Spleen (tissue), 11 donors: ENCODE measurements around the gene GFER. TPM values are rescaled to one million over a fixed set of nuclear protein-coding genes. Genes with fewer than 3 reads are reported as not detected.
A peak's percentile ranks its signal among the peaks of the same experiment; 100 is the strongest.

Experiments
- DNase-seq: peaks from one replicate; pipeline ENCODE4 v3.0.0-alpha.2; 2020
- H3K27ac ChIP-seq, 8 donors: fragments of 200-600 bp; sonication (generic) in 7 of 8; 1 replicate in 4 of 8; 2 replicates in 4 of 8; pipeline versions ENCODE4 v1.5.0 to v1.8.0; 2016 to 2021; ENCODE audit warnings: inconsistent platforms in 4 of 8, mild to moderate bottlenecking in 4 of 8, moderate library complexity in 1 of 8
- H3K27me3 ChIP-seq, 7 donors: fragments of 200-600 bp; sonication (generic) in 6 of 7; replicated peaks in 1 of 7; 1 replicate in 4 of 7; 2 replicates in 3 of 7; pipeline versions ENCODE4 v1.5.0 to v1.8.0; 2016 to 2021; ENCODE audit warnings: inconsistent platforms in 3 of 7, mild to moderate bottlenecking in 1 of 7
- H3K36me3 ChIP-seq, 6 donors: fragments of 200-600 bp; sonication (generic) in 5 of 6; 1 replicate in 4 of 6; 2 replicates in 2 of 6; pipeline versions ENCODE4 v1.5.0 to v1.8.0; 2016 to 2021; ENCODE audit warnings: inconsistent platforms in 2 of 6
- H3K4me1 ChIP-seq, 6 donors: fragments of 200-600 bp; sonication (generic) in 5 of 6; 1 replicate in 3 of 6; 2 replicates in 3 of 6; pipeline versions ENCODE4 v1.5.0 to v1.8.0; 2016 to 2021; ENCODE audit warnings: inconsistent platforms in 3 of 6
- H3K4me3 ChIP-seq, 8 donors: fragments of 200-600 bp; sonication (generic) in 7 of 8; 1 replicate in 4 of 8; 2 replicates in 4 of 8; pipeline versions ENCODE4 v1.5.0 to v1.8.0; 2016 to 2021; ENCODE audit warnings: inconsistent platforms in 4 of 8, mild to moderate bottlenecking in 4 of 8, moderate library complexity in 2 of 8
- H3K9me3 ChIP-seq, 8 donors: fragments of 200-600 bp; sonication (generic) in 7 of 8; 1 replicate in 4 of 8; 2 replicates in 4 of 8; pipeline versions ENCODE4 v1.5.0 to v1.8.0; 2016 to 2021; ENCODE audit warnings: inconsistent platforms in 4 of 8
- POLR2A ChIP-seq, 3 donors: fragments of 450-650 bp; IDR thresholded peaks; one replicate each; pipeline ENCODE4 v1.5.1; 2017; ENCODE audit warnings: antibody characterized with exemption in 3 of 3, mild to moderate bottlenecking in 1 of 3
- POLR2AphosphoS5 ChIP-seq, 3 donors: sonication (generic); formaldehyde crosslinking; IDR thresholded peaks; one replicate each; pipeline ENCODE4 v1.5.1; 2017; ENCODE audit warnings: antibody characterized with exemption in 3 of 3
- WGBS, 5 donors: extraction: QIAGEN DNeasy Blood & Tissue Kit in 3 of 5; methylation state at CpG; one replicate each; pipeline versions ENCODE4 v1.1.5 to v1.1.7; 2013 to 2018; 5-methylcytosine and 5-hydroxymethylcytosine counted together
- intact Hi-C: fragments of 100-400 bp; cut with DNase I; formaldehyde crosslinking; loops from one replicate; pipeline ENCODE4 v1.15.0; 2023; ENCODE audit warnings: low total_unique reads
- polyA plus RNA-seq, 3 donors: library from polyadenylated mRNA; stranded (reverse); fragments of 200-250 nt; gene quantifications; one replicate each; pipeline ENCODE4 v1.2.1, GENCODE V29; 2013
- total RNA-seq, 7 donors: library from RNA; depleted of rRNA in 3 of 7; stranded (reverse); fragments of >200 nt in 3 of 7; fragmentation: NEBNext Ultra II Directional in 4 of 7; extraction: Animal tissue kit (Norgen Biotek cat#: 25700) in 4 of 7; gene quantifications; one replicate each; pipeline versions ENCODE4 v1.1.0 to v1.2.1, GENCODE V29; 2016 to 2021
- TF ChIP-seq, protein P1 (sequence below), 11 experiments: fragments of 200-600 bp in 7 of 11; fragments of 450-650 bp in 4 of 11; sonication (generic) in 4 of 11; IDR thresholded peaks in 8 of 11; conservative IDR thresholded peaks in 3 of 11; 1 replicate in 7 of 11; 2 replicates in 4 of 11; pipeline versions ENCODE4 v1.4.0 to v1.8.0; 2016 to 2021; ENCODE audit warnings: antibody characterized with exemption in 11 of 11, inconsistent platforms in 4 of 11, mild to moderate bottlenecking in 1 of 11
- donor health status: healthy with polysubstance abuse.
- donor health status: DM: no; HTN: no; CAD: no; lungs with moderate emphysema.
- donor health status: DM: no; HTN: no; CAD: no.
- donor health status: Bipolar disorder and iron deficiency.
- donor health status: healthy.
- donor health status: DM: no; HTN: no; CAD: no.
- donor health status: DM: yes; HTN: yes; CAD: no.

The GFER gene
- total and polyA plus RNA-seq, 10 donors: 9.6 to 36.0 (median 22.8) TPM

DNA sequence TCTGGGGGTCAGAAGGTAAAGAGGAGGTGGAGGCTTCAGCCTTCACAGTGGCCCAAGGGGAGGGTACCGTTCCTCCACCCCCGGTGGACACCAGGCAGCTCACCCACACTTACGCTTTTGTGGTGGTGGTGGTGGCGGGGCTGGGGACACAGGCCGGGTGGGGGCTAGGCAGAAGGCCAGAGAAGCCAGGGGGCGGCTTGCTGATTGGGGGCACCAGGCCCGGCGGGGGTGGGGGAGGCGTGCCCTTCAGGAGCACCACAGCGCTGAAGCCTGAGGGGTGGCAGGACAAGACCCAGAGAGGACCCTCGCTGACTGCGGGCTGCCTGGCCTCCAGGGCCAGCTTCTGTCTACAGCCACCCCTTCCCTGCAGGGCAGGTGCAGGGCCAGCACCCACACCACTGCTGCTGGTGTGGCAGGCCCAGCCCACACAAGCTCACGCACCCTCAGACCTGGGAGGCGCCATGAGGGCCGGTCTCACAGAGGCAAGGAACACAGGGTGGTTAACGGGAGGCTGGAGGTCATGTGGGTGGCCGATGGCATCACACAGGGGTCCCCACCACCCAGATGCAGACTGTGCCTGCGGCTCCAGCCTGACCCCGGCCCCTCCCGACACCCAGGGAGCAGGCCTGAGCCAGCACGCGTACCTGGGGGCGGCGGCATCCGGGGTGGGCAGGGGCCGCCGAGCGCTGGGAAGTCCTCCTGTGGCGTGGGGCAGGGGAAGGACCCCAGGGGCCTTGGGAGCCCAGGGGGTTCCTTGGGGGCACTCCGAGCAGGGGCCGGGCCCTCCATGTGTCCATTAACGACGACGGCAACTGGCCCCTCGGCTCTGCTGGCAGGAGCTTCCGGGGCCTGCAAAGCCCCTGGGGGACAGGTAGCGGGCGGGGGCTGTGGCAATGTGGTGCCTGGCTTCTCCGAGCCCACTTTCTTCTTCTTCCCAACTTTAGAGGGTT, 15.1 kb downstream of the GFER start:
- Histone ChIP-seq H3K27ac (peak overlapping the region in 3 of 8 donors; percentile 20 to 31 (median 27)), H3K36me3 (peaks cover 5 to 77% (median 69%) of the 10 kb centered on the region in 6 donors), H3K4me1 (peaks cover 7 to 27% (median 11%) of the 10 kb centered on the region in 6 donors), H3K27me3 (no peaks in the 10 kb centered on the region), H3K9me3 (no peaks in the 10 kb centered on the region), H3K4me3 (no peak overlapping the region)
- peak; percentile 72 for DNase-seq
- no peak for TF ChIP-seq POLR2A (IDR thresholded peaks at IDR 0.05)
- peak in 1 of 3 donors; percentile 8 for TF ChIP-seq POLR2AphosphoS5 (IDR thresholded peaks at IDR 0.05)
- WGBS, 5 donors: 91 to 97% (median 91%) methylated on average over 26 to 39 of the region's 39 CpGs
- intact Hi-C loops: no loop called here

DNA sequence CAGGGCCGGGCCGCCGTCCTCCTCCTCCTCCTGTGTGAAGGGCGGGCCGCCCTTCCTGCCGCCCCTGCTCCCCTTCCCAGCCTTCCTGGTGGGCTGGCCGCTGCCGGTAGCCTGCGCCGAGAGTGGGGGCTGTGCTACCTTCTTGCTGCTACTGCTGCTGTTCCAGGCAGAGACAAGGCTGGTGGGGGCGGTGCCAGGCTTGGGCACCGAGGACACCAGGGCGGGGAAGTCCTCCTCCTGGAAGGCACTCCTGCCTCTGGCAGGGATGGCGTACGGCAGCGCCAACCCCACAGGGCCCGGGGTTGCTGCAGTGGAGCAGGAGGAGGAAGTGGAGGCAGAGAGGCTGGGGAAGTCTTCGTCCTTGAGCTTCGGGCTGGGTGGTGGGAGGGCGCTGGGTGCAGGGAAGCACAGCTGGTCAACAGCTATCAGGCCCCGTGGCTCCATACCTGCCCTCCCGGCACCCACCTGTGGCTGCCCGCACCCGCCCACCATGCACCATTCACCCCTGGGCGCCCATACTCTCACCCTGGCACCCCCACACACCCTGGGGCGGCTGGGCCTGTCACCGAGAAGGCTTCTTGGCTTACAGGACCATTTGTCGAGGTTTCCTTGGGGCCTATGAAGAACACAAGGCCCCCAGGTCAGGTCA, 16.0 kb downstream of the GFER start:
- TF ChIP-seq, protein P1, sequence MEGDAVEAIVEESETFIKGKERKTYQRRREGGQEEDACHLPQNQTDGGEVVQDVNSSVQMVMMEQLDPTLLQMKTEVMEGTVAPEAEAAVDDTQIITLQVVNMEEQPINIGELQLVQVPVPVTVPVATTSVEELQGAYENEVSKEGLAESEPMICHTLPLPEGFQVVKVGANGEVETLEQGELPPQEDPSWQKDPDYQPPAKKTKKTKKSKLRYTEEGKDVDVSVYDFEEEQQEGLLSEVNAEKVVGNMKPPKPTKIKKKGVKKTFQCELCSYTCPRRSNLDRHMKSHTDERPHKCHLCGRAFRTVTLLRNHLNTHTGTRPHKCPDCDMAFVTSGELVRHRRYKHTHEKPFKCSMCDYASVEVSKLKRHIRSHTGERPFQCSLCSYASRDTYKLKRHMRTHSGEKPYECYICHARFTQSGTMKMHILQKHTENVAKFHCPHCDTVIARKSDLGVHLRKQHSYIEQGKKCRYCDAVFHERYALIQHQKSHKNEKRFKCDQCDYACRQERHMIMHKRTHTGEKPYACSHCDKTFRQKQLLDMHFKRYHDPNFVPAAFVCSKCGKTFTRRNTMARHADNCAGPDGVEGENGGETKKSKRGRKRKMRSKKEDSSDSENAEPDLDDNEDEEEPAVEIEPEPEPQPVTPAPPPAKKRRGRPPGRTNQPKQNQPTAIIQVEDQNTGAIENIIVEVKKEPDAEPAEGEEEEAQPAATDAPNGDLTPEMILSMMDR (IDR thresholded peaks at IDR 0.05 in 8 of 11, conservative IDR thresholded peaks at IDR 0.05 in 3 of 11): no peak
- TF ChIP-seq POLR2A (IDR thresholded peaks at IDR 0.05) (no peak), POLR2AphosphoS5 (IDR thresholded peaks at IDR 0.05) (peak in 2 of 3 donors; percentile 48 to 50)
- H3K4me1 ChIP-seq: peaks cover 16 to 35% (median 19%) of the 10 kb centered on the region in 6 donors
- H3K27me3 ChIP-seq: no peaks in the 10 kb centered on the region
- no peaks in the 10 kb centered on the region for H3K9me3 ChIP-seq
- peak; percentile 78 for DNase-seq
- H3K27ac ChIP-seq: peak overlapping the region in 3 of 8 donors; percentile 20 to 31 (median 27)
- peaks cover 5 to 82% (median 69%) of the 10 kb centered on the region in 6 donors for H3K36me3 ChIP-seq
- no peak overlapping the region for H3K4me3 ChIP-seq
- WGBS, 5 donors: 73 to 90% (median 80%) methylated on average over 19 to 28 of the region's 28 CpGs
- intact Hi-C loops: no loop called here

DNA sequence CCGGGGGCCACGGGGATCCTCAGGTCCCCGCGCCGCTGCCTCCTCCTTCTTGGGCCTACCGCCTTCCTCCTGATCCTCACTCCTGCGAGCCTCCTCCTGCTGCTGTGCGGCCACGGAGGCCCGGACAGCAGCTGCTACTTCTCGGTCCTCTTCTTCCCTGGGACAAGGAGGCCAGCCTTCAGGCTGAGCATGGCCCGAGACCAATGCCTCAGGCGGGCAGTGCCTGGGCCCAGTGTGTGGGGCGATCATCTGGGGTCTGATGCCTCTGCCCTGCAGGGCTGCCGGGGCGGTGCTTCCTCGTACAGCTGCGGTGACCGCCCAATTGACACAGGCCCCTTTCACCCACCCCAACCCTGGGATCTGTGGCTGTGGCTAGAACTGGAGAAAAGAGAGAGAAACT, 17.0 kb downstream of the GFER start:
- peaks cover 26 to 46% (median 30%) of the 10 kb centered on the region in 6 donors for H3K4me1 ChIP-seq
- H3K27ac ChIP-seq: no peak overlapping the region
- peaks cover 5 to 86% (median 69%) of the 10 kb centered on the region in 6 donors for H3K36me3 ChIP-seq
- no peak for TF ChIP-seq POLR2A (IDR thresholded peaks at IDR 0.05)
- TF ChIP-seq, protein P1 (IDR thresholded peaks at IDR 0.05 in 8 of 11, conservative IDR thresholded peaks at IDR 0.05 in 3 of 11): no peak
- peak in 1 of 3 donors; percentile 6 for TF ChIP-seq POLR2AphosphoS5 (IDR thresholded peaks at IDR 0.05)
- no peaks in the 10 kb centered on the region for H3K9me3 ChIP-seq
- 92 to 99% (median 95%) methylated on average over 10 to 19 of the region's 19 CpGs for WGBS, 5 donors
- DNase-seq: no peak
- no peaks in the 10 kb centered on the region for H3K27me3 ChIP-seq
- H3K4me3 ChIP-seq: no peak overlapping the region
- intact Hi-C loops: no loop called here

DNA sequence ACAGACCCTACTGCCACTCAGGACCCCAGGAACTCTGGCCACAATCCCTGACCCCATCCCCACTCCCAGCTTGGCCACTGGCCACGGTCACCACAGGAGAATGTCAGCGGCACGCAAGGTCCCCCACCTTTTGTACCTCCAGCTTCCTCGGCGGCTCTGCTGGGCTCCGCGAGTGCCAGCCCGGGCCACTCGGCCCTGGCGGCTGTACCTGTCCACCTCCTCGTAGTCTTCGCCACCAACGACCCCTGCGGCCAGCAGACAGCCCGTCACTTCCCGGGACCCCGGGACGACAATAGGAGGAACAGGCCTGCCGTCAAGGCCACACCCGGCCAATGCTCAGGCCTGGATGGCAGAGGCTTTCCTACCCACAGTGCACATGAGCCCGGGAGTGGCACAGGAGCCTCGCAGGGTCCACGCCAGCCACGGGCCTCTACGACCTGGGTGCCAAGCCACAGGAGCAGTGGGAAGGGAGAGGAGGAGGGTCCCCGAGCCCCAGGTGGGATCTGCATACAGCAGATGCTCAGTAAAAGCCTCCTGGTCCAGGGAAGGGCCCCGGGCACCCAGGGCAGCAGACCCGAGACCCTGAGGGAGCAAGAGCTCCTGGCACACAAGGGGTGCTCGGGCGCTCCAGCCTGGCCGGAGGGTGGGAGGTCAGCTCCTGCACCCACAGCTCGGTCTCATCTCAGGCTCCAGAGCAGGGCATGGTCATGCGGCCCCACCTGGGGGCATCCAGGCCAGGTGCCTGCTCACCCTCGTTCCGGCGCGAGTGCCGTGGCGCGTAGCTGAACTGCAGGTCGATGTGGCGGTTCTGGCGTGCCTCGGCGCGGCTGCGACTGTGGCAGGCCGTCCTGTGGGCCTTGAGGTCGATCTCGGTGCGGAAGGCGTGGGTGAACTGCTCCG, 17.7 kb downstream of the GFER start:
- TF ChIP-seq POLR2AphosphoS5 (IDR thresholded peaks at IDR 0.05) (peak in 1 of 3 donors; percentile 36), POLR2A (IDR thresholded peaks at IDR 0.05) (no peak)
- TF ChIP-seq, protein P1 (IDR thresholded peaks at IDR 0.05 in 8 of 11, conservative IDR thresholded peaks at IDR 0.05 in 3 of 11): no peak
- DNase-seq: peak; percentile 72
- H3K36me3 ChIP-seq: peaks cover 5 to 79% (median 68%) of the 10 kb centered on the region in 6 donors
- no peaks in the 10 kb centered on the region for H3K27me3 ChIP-seq
- no peak overlapping the region for H3K4me3 ChIP-seq
- peaks cover 30 to 53% (median 36%) of the 10 kb centered on the region in 6 donors for H3K4me1 ChIP-seq
- no peak overlapping the region for H3K27ac ChIP-seq
- 95 to 97% (median 95%) methylated on average over 25 to 53 of the region's 53 CpGs for whole genome bisulfite sequencing, 5 donors
- intact Hi-C loops: no loop called here
- H3K9me3 ChIP-seq: no peaks in the 10 kb centered on the region
